ENCODE results near the gene CLEC16A. TPM values are rescaled to one million over a fixed set of nuclear protein-coding genes. Genes with fewer than 3 reads are reported as not detected.

CLEC16A gene
- polyA plus RNA-seq, 3 donors = 24.2 to 26.8 (median 24.9) TPM

- DNase-seq (ENCODE audit: extremely low read depth in 1 of 11, low read depth in 9 of 11, low spot score in 4 of 11) = no peak
Observed at GRCh38 chr16:11023262-11024039, 79.1 kb downstream of the CLEC16A start.

GRCh38 chr16:11024333-11025053 lies 80.1 kb downstream of the CLEC16A start:
- no peak for DNase-seq (ENCODE audit: extremely low read depth in 1 of 11, low read depth in 9 of 11, low spot score in 4 of 11)

GRCh38 chr16:11025120-11025531 lies 80.8 kb downstream of the CLEC16A start:
- DNase-seq (ENCODE audit: extremely low read depth in 1 of 11, low read depth in 9 of 11, low spot score in 4 of 11) = no peak

- no peak for DNase-seq (ENCODE audit: extremely low read depth in 1 of 11, low read depth in 9 of 11, low spot score in 4 of 11)
Observed at GRCh38 chr16:11029948-11030347, 85.6 kb downstream of the CLEC16A start.

- DNase-seq (ENCODE audit: extremely low read depth in 1 of 11, low read depth in 9 of 11, low spot score in 4 of 11) = no peak
Observed at GRCh38 chr16:11030990-11031510, 86.7 kb downstream of the CLEC16A start.

GRCh38 chr16:11032000-11032921 lies 87.9 kb downstream of the CLEC16A start:
- DNase-seq (ENCODE audit: extremely low read depth in 1 of 11, low read depth in 9 of 11, low spot score in 4 of 11) = no peak

GRCh38 chr16:11032922-11033291 lies 88.5 kb downstream of the CLEC16A start:
- no peak for DNase-seq (ENCODE audit: extremely low read depth in 1 of 11, low read depth in 9 of 11, low spot score in 4 of 11)

- DNase-seq (ENCODE audit: extremely low read depth in 1 of 11, low read depth in 9 of 11, low spot score in 4 of 11) = no peak
Observed at GRCh38 chr16:11033629-11034420, 89.5 kb downstream of the CLEC16A start.

- no peak for DNase-seq (ENCODE audit: extremely low read depth in 1 of 11, low read depth in 9 of 11, low spot score in 4 of 11)
Observed at GRCh38 chr16:11034481-11034931, 90.1 kb downstream of the CLEC16A start.

GRCh38 chr16:11035096-11035495 lies 90.7 kb downstream of the CLEC16A start:
- DNase-seq (ENCODE audit: extremely low read depth in 1 of 11, low read depth in 9 of 11, low spot score in 4 of 11) = no peak

GRCh38 chr16:11036040-11036439 lies 91.7 kb downstream of the CLEC16A start:
- DNase-seq (ENCODE audit: extremely low read depth in 1 of 11, low read depth in 9 of 11, low spot score in 4 of 11) = no peak

- no peak for DNase-seq (ENCODE audit: extremely low read depth in 1 of 11, low read depth in 9 of 11, low spot score in 4 of 11)
Observed at GRCh38 chr16:11036868-11037410, 92.6 kb downstream of the CLEC16A start.

- DNase-seq (ENCODE audit: extremely low read depth in 1 of 11, low read depth in 9 of 11, low spot score in 4 of 11) = no peak
Observed at GRCh38 chr16:11038305-11038704, 93.9 kb downstream of the CLEC16A start.

- DNase-seq (ENCODE audit: extremely low read depth in 1 of 11, low read depth in 9 of 11, low spot score in 4 of 11) = no peak
Observed at GRCh38 chr16:11038777-11039176, 94.4 kb downstream of the CLEC16A start.

GRCh38 chr16:11039726-11040125 lies 95.4 kb downstream of the CLEC16A start:
- no peak for DNase-seq (ENCODE audit: extremely low read depth in 1 of 11, low read depth in 9 of 11, low spot score in 4 of 11)

GRCh38 chr16:11042191-11042590 lies 97.8 kb downstream of the CLEC16A start:
- no peak for DNase-seq (ENCODE audit: extremely low read depth in 1 of 11, low read depth in 9 of 11, low spot score in 4 of 11)

GRCh38 chr16:11045441-11045840 lies 101.1 kb downstream of the CLEC16A start:
- no peak for DNase-seq (ENCODE audit: extremely low read depth in 1 of 11, low read depth in 9 of 11, low spot score in 4 of 11)

GRCh38 chr16:11045846-11046245 lies 101.5 kb downstream of the CLEC16A start:
- DNase-seq (ENCODE audit: extremely low read depth in 1 of 11, low read depth in 9 of 11, low spot score in 4 of 11) = no peak
